ENCODE data around the gene UBE2C.
A peak's percentile ranks its signal among the peaks of the same experiment; 100 is the strongest.
"Not testable (repeated sequence)": the region's sequence is repeated elsewhere in the genome, so short reads cannot be mapped to it uniquely, and the experiment has no call there.

Gene UBE2C

GRCh38 chr20:45812157-45813005 lies at the start of gene UBE2C:
Gene UBE2C (plus strand): TSS chr20:45812644. CDS start chr20:45812696, 52 bp downstream.
- DNase-seq: peak; percentile 99

GRCh38 chr20:45764618-45765282 lies 47.7 kb upstream of the UBE2C start:
- DNase-seq: not testable (repeated sequence)

GRCh38 chr20:45765307-45765875 lies 47.1 kb upstream of the UBE2C start:
- DNase-seq: no peak

GRCh38 chr20:45765980-45766379 lies 46.5 kb upstream of the UBE2C start:
- no peak for DNase-seq

GRCh38 chr20:45768479-45768878 lies 44.0 kb upstream of the UBE2C start:
- no peak for DNase-seq

- peak; percentile 76 to 91 for DNase-seq
These were observed 41.2 kb upstream of the UBE2C start for GRCh38 chr20:45771182-45771759.

GRCh38 chr20:45772693-45773092 lies 39.8 kb upstream of the UBE2C start:
- no peak for DNase-seq

- DNase-seq: no peak
These were observed 37.5 kb upstream of the UBE2C start for GRCh38 chr20:45774945-45775344.

- DNase-seq: no peak
These were observed 37.0 kb upstream of the UBE2C start for GRCh38 chr20:45775411-45775810.

- no peak for DNase-seq
These were observed 35.5 kb upstream of the UBE2C start for GRCh38 chr20:45776931-45777330.

- no peak for DNase-seq
These were observed 33.2 kb upstream of the UBE2C start for GRCh38 chr20:45779011-45779915.

- DNase-seq: no peak
These were observed 32.3 kb upstream of the UBE2C start for GRCh38 chr20:45780159-45780558.

GRCh38 chr20:45781391-45781931 lies 31.0 kb upstream of the UBE2C start:
- no peak for DNase-seq

GRCh38 chr20:45782890-45783289 lies 29.6 kb upstream of the UBE2C start:
- no peak for DNase-seq

- no peak for DNase-seq
These were observed 28.7 kb upstream of the UBE2C start for GRCh38 chr20:45783656-45784294.

- DNase-seq: no peak
These were observed 24.1 kb upstream of the UBE2C start for GRCh38 chr20:45788351-45788750.

- DNase-seq: no peak
These were observed 19.9 kb upstream of the UBE2C start for GRCh38 chr20:45792317-45793118.

- DNase-seq: no peak
These were observed 15.9 kb upstream of the UBE2C start for GRCh38 chr20:45796337-45797065.

- not testable (repeated sequence) for DNase-seq
These were observed 14.9 kb upstream of the UBE2C start for GRCh38 chr20:45797510-45797909.

GRCh38 chr20:45797955-45798354 lies 14.5 kb upstream of the UBE2C start:
- not testable (repeated sequence) for DNase-seq

All from NCI-H526 (cell line).